Body of pancreas (tissue), 4 donors: Measurements from ENCODE around the gene DAB2IP. TPM values are rescaled to one million over a fixed set of nuclear protein-coding genes. Genes with fewer than 3 reads are reported as not detected.

ENCODE experiments used
- ATAC-seq: fragments of 150-250 bp; one replicate; pipeline ENCODE4 v1.9.1; 2016
- DNase-seq, 4 donors: peaks; one replicate each; pipeline ENCODE4 v3.0.0-alpha.2; 2019
- H3K27ac ChIP-seq, 4 donors: fragments of 200-600 bp; sonication (generic); 1 replicate in 3 of 4; 2 replicates in 1 of 4; pipeline versions ENCODE4 v1.5.1 to v1.6.1; 2016 to 2019; ENCODE audit warnings: mild to moderate bottlenecking in 1 of 4, mixed read lengths in 1 of 4, moderate library complexity in 1 of 4
- H3K27me3 ChIP-seq, 2 donors: fragments of 200-600 bp; sonication (generic); one replicate each; pipeline ENCODE4 v1.6.0; 2016; ENCODE audit warnings: mild to moderate bottlenecking in 1 of 2
- H3K36me3 ChIP-seq, 2 donors: fragments of 200-600 bp; sonication (generic); replicated peaks in 1 of 2; 2 replicates each; pipeline ENCODE4 v1.5.1; 2016; ENCODE audit warnings: low read depth in 2 of 2; ENCODE audit not compliant: insufficient read depth in 1 of 2
- H3K4me1 ChIP-seq: fragments of 200-600 bp; sonication (generic); one replicate; pipeline ENCODE4 v1.6.0; 2016
- H3K4me3 ChIP-seq, 2 donors: fragments of 200-600 bp; sonication (generic); 1 replicate in 1 of 2; 2 replicates in 1 of 2; pipeline ENCODE4 v1.5.1; 2016 to 2019
- H3K9me3 ChIP-seq, 3 donors: fragments of 200-600 bp; sonication (generic); 1 replicate in 2 of 3; 2 replicates in 1 of 3; pipeline ENCODE4 v1.5.1; 2016
- CTCF ChIP-seq, 7 experiments: fragments of 450-650 bp in 4 of 7; fragments of 200-600 bp in 3 of 7; sonication (generic) in 3 of 7; IDR thresholded peaks; one replicate each; pipeline ENCODE4 v1.5.1; 2016 to 2019; ENCODE audit warnings: antibody characterized with exemption in 7 of 7
- POLR2A ChIP-seq, 3 donors: fragments of 450-650 bp; IDR thresholded peaks; one replicate each; pipeline ENCODE4 v1.6.1; 2016; ENCODE audit warnings: antibody characterized with exemption in 3 of 3, mild to moderate bottlenecking in 2 of 3
- WGBS, 2 donors: methylation state at CpG; one replicate each; pipeline ENCODE4 v1.1.5; 2017; 5-methylcytosine and 5-hydroxymethylcytosine counted together
- intact Hi-C: fragments of 100-400 bp; cut with DNase I; formaldehyde crosslinking; loops from one replicate; pipeline ENCODE4 v1.15.1; 2023
- total RNA-seq, 2 donors: library from RNA; depleted of rRNA; stranded (reverse); fragments of >200 nt; gene quantifications; one replicate each; pipeline ENCODE4 v1.1.0, GENCODE V29; 2016

Gene DAB2IP
- total RNA-seq, 2 donors from 2014 or later = 25.2 to 34.9 TPM

- DNase-seq (no peak), ATAC-seq (no peak)
- H3K4me3 ChIP-seq = no peak overlapping the region
- H3K27me3 ChIP-seq = no peaks in the 10 kb centered on the region
- WGBS, 2 donors = 78 to 86% methylated on average over 2 to 4 of the region's 4 CpGs
- H3K27ac ChIP-seq = no peak overlapping the region
- H3K36me3 ChIP-seq = no peaks in the 10 kb centered on the region
- H3K9me3 ChIP-seq = no peaks in the 10 kb centered on the region
- no peaks in the 10 kb centered on the region for H3K4me1 ChIP-seq
- intact Hi-C loops = no loop called here
- TF ChIP-seq POLR2A (IDR thresholded peaks at IDR 0.05) = no peak
- TF ChIP-seq CTCF (IDR thresholded peaks at IDR 0.05) = no peak
These were observed 157.3 kb downstream of the DAB2IP start for GRCh38 chr9:121808781-121809180.

GRCh38 chr9:121809356-121810050 is 158.1 kb downstream of the DAB2IP start:
- Histone ChIP-seq H3K36me3 (no peaks in the 10 kb centered on the region), H3K27me3 (no peaks in the 10 kb centered on the region), H3K27ac (no peak overlapping the region), H3K4me3 (no peak overlapping the region), H3K9me3 (no peaks in the 10 kb centered on the region), H3K4me1 (no peaks in the 10 kb centered on the region)
- ATAC-seq (no peak), DNase-seq (no peak)
- intact Hi-C loops = no loop called here
- TF ChIP-seq CTCF (IDR thresholded peaks at IDR 0.05) = no peak
- no peak for TF ChIP-seq POLR2A (IDR thresholded peaks at IDR 0.05)
- 87 to 88% methylated on average over 15 of the region's 15 CpGs for WGBS, 2 donors

- WGBS, 2 donors = 68 to 83% methylated on average over 3 of the region's 3 CpGs
- DNase-seq = no peak
- no peak for TF ChIP-seq POLR2A (IDR thresholded peaks at IDR 0.05)
- no peak for TF ChIP-seq CTCF (IDR thresholded peaks at IDR 0.05)
- Histone ChIP-seq H3K4me3 (no peak overlapping the region), H3K36me3 (no peaks in the 10 kb centered on the region), H3K9me3 (no peaks in the 10 kb centered on the region), H3K4me1 (no peaks in the 10 kb centered on the region), H3K27me3 (no peaks in the 10 kb centered on the region), H3K27ac (no peak overlapping the region)
- intact Hi-C loops = no loop called here
- ATAC-seq = no peak
These were observed 159.1 kb downstream of the DAB2IP start for GRCh38 chr9:121810489-121810888.

- DNase-seq (no peak), ATAC-seq (no peak)
- Histone ChIP-seq H3K36me3 (no peaks in the 10 kb centered on the region), H3K9me3 (no peaks in the 10 kb centered on the region), H3K27me3 (no peaks in the 10 kb centered on the region), H3K4me3 (no peak overlapping the region), H3K4me1 (no peaks in the 10 kb centered on the region), H3K27ac (no peak overlapping the region)
- TF ChIP-seq CTCF (IDR thresholded peaks at IDR 0.05) (no peak), POLR2A (IDR thresholded peaks at IDR 0.05) (no peak)
- WGBS, 2 donors = 90 to 100% methylated on average over 3 to 9 of the region's 9 CpGs
- intact Hi-C loops = no loop called here
These were observed 159.7 kb downstream of the DAB2IP start for GRCh38 chr9:121811140-121811539.

GRCh38 chr9:121811751-121812150 is 160.3 kb downstream of the DAB2IP start:
- no peaks in the 10 kb centered on the region for H3K4me1 ChIP-seq
- no peaks in the 10 kb centered on the region for H3K27me3 ChIP-seq
- no peaks in the 10 kb centered on the region for H3K36me3 ChIP-seq
- intact Hi-C loops = no loop called here
- H3K9me3 ChIP-seq = no peaks in the 10 kb centered on the region
- ATAC-seq (no peak), DNase-seq (no peak)
- no peak overlapping the region for H3K4me3 ChIP-seq
- no peak overlapping the region for H3K27ac ChIP-seq
- WGBS, 2 donors = 81 to 89% methylated on average over 9 to 10 of the region's 10 CpGs
- TF ChIP-seq CTCF (IDR thresholded peaks at IDR 0.05) (no peak), POLR2A (IDR thresholded peaks at IDR 0.05) (no peak)
